ENCODE results near the gene MTUS2.
A peak's percentile ranks its signal among the peaks of the same experiment; 100 is the strongest.

Gene MTUS2

DNA sequence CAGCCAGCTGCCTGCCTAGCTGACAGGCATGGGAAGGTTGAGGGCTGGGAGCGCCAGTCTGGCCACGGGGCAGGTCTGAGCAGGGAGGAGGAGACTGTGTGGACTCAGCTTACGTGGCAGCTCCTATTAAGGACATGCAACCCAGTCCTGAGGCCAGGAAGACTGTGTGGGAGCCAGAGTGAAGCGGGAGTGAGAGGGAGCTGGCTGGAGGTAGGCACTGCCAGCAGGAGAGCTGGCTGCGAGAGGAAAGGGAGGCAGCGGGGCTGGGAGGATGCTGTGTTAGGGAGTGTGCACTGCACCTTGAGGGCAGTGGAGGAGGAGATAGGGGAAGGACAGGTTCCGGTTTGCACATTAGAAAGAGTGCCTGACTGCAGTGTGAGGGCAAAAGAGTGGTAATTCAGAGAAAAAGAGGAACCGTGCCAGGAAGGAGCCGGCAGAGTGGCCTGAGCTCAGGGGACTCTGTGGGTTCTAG is 676.1 kb downstream of the MTUS2 start:
- peak; percentile 20 to 22 for DNase-seq

DNA sequence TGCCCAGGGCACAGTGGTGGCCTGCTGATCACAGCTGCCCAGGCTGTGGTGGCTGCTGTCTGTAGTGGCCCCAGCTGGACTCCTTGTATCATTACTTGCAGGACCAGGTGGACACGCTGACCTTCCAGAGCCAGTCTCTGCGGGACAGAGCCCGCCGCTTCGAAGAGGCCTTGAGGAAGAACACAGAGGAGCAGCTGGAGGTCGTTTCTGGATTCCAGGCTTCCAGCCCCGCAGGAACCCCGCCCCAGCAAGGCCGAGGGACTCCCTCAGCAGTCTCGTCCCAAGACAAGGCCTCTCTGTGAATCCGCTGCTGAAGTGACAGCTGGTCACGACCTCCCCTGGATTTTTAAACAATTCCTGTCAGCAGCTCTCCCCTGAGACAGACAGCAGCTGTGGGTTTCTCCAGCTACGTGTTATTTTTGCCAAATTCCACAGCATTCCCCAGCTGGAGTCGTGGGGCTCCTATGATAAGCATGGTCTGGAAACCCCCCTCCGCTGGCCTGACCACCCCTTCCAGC is 677.1 kb downstream of the MTUS2 start:
- DNase-seq: no peak

GRCh38 chr13:29498426-29499040 is 678.4 kb downstream of the MTUS2 start:
- no peak for DNase-seq

DNA sequence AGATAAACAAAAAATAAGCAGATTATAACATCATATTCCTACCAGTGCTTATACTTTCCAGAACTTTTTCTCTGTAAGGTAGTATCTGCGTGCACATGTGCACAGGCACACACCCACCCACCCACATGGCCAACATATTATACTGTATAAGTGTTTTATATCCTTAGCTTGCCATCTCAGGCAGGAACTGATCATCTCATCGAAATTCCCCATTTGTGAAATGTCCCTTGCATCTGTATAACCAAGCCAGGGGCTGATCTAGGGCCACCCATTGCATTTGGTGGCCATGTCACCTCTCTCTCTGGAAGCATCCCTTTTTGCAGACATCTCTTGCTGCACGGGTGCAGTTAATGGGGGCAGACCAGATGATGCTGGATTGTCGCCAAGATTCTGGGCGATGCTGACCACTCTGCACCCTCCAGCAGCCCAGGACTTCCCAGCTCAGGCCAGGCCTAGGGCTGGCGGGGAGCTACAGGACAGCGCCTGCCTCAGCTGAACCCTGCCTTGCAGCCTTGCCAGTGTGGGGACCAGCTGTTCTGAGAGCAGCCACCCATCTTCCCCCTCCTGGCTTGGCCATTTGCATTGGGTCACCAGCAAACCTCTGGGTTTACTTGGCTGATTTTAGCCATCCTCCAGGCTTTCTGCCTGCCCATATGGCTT is 679.5 kb downstream of the MTUS2 start:
- no peak for DNase-seq

- DNase-seq: no peak
Measured at GRCh38 chr13:29500386-29500785, 680.2 kb downstream of the MTUS2 start.

GRCh38 chr13:29501674-29502073 is 681.5 kb downstream of the MTUS2 start:
- DNase-seq: no peak

GRCh38 chr13:29502391-29503008 is 682.4 kb downstream of the MTUS2 start:
- DNase-seq: no peak

DNA sequence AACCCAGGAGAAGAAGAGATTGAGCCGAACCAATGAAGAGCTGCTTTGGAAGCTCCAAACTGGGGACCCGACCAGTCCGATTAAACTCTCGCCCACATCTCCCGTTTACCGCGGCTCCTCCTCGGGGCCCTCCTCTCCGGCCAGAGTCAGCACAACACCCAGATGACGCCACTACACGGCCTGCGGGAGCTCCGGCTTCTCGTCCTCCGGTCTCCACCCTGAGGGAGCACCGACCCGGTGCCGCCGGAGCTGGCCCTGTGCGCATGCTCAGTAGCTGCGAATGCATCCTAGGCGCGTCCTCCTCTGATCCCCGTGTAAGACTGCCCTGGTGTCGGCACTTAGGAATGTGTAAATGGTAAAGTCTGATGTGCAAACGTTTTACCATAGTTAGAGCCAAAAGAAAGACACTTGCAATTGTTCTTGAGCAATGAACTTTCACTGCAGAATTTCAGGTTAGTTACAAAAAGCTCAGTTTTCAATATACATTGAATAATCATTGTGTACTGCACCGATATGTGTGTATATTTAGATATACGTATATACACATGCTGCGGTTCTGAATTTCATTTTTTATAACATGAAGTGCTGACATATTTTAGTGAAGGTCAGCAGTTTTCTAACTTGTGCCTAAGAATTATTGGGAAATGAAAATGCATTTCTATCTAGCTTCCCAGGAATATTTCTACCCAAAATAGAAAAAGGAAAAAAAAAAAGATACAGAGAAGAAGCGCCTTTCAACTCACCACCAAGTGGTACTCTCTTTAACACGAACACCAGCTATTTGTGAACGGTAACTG is 683.1 kb downstream of the MTUS2 start:
- no peak for DNase-seq

- DNase-seq: no peak
Measured at GRCh38 chr13:29504691-29505090, 684.6 kb downstream of the MTUS2 start.

DNA sequence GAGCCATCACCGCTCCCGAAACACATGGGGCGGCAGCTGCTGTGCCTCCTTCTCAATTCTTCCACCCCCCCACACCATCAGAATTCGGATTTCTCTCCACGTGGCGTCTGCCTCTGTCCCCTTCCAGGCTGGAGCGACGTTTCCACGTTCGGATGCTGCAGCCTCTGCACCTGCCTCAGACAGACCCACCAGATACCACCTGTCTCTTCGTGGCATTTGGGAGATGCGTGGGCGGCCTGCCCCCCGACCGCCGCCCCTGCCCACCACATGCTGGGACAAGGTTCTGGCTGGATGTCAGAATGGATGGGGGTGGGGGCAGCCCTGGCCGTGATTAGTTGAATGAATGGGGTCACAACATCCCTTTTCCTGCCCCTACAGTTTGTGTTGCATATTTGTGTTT is 685.4 kb downstream of the MTUS2 start:
- DNase-seq: no peak

DNA sequence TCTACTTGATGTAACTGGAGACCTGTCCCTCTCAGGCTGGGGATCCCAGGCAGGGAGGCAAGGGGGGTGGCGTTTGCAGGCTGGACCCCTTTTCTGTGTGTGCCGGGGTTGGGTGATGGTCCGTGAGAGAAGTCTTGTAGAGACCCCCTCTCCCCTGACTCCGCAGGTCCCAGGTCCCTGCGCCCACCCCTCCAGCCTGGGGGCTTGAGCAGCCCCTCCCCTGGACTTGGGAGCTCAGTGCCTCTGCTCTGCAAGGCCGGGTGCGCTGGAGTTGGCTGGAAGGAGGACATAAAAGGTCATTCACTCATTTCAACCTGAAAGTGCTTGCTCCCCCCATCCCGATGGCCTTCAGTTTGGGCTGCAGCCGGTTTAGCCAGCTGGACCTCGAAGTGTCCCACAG is 685.8 kb downstream of the MTUS2 start:
- no peak for DNase-seq

- no peak for DNase-seq
Measured at GRCh38 chr13:29507356-29507755, 687.2 kb downstream of the MTUS2 start.

- peak; percentile 17 to 34 for DNase-seq
Measured at GRCh38 chr13:29508130-29508875, 688.2 kb downstream of the MTUS2 start.

GRCh38 chr13:29508876-29509252 is 688.7 kb downstream of the MTUS2 start:
- no peak for DNase-seq

GRCh38 chr13:29509999-29510589 is 690.0 kb downstream of the MTUS2 start:
- DNase-seq: no peak

- no peak for DNase-seq
Measured at GRCh38 chr13:29510651-29511084, 690.5 kb downstream of the MTUS2 start.

DNA sequence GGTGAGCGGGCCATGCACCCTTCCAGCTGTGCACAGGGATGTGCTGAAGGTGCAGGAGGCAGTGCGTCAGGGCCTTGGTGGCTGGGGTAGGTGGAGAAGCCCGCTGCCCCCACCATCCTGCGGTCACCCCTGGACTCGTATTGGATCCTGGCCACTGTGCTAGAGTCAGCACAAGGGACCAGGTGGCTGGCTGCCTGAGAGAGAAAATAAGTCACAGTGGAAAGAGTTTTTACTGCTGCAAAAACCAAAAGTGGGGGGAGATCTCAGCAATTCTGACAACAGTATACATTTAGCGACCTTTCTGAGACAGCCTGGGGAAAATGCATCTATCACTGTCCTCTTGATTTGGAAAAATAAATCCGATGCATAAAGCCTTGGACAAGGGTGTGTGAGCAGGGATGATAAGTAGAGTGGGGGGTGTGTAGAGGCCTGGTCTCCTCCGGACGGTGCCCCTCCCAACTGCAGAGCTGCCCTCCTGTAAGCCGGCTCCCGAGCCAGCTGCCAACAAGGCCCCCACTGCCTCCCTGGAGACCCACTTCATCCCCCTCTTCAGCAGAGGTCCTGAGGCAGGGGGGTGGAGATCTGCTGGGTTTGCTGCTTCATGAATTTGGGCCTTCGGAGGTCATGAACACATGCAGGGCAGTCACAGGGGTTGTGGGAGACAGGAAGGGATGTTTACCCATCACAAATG is 691.1 kb downstream of the MTUS2 start:
- no peak for DNase-seq

DNA sequence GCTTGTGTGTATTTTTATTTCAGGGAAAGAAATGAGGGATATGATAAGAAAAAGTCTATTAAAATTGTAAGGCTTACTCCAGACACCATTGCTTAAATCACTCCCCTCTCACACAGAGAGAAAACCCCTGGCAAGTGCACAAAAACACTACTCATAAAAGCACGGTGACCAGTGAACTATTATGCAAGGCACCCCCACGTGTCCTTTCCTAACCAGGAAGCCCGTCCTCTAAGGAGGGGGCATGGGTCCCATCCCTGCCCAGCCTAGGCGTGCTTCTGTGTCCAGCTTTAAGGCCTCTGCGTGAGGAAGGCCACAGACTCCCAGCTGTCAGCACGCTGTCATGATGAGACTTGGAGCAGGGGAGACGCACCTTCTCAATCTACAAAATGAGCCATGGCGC is 691.8 kb downstream of the MTUS2 start:
- DNase-seq: no peak

GRCh38 chr13:29513002-29513980 is 693.2 kb downstream of the MTUS2 start:
- no peak for DNase-seq
